ENCODE data around the gene MFGE8. TPM values are rescaled to one million over a fixed set of nuclear protein-coding genes. Genes with fewer than 3 reads are reported as not detected.

The MFGE8 gene
- total RNA-seq, 1 donor from 2014 or later, result 2.4 TPM

DNA sequence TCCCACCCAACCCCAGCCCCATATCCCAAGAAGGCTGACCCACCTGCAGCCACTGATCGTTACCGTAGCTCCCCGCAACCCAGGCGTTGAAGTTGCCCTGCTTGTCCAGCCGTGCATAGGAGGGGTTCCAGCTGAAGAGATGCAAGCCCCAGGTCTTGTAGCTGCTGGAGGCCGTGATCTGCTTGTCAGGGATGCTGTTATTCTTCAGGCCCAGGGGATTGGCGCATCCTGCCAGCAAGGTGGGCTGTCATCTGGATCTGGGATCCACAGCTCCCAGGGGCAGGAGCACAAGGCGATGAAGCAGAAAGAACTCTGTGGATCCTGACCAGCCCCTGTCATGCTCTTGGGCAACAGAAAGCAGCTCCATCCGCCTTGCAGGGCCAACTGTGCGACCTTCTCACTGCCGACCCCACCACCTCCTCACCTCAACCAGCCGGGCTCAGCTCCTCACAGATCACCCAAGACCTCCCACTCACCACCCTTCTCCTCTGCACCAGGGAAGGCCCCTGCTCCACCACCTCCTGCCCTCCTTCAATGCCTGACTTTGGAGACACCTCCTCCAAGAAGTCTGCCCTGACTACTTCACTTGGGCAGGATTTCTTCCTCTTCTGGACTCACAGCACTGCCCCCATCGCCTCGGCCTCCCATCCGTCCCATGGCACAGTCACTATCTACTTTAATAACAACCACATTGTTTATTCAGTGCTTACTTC is 11.5 kb downstream of the MFGE8 start:
- intact Hi-C loops (cut with micrococcal nuclease), result no loop called here
- H3K27ac Mint-ChIP-seq, result no peak overlapping the region
- ATAC-seq (ENCODE audit: low read depth), result no peak
- TF ChIP-seq, protein P1, sequence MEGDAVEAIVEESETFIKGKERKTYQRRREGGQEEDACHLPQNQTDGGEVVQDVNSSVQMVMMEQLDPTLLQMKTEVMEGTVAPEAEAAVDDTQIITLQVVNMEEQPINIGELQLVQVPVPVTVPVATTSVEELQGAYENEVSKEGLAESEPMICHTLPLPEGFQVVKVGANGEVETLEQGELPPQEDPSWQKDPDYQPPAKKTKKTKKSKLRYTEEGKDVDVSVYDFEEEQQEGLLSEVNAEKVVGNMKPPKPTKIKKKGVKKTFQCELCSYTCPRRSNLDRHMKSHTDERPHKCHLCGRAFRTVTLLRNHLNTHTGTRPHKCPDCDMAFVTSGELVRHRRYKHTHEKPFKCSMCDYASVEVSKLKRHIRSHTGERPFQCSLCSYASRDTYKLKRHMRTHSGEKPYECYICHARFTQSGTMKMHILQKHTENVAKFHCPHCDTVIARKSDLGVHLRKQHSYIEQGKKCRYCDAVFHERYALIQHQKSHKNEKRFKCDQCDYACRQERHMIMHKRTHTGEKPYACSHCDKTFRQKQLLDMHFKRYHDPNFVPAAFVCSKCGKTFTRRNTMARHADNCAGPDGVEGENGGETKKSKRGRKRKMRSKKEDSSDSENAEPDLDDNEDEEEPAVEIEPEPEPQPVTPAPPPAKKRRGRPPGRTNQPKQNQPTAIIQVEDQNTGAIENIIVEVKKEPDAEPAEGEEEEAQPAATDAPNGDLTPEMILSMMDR (IDR thresholded peaks at IDR 0.05), result no peak
- H3K9me3 Mint-ChIP-seq, result no peaks in the 10 kb centered on the region
- DNase-seq, result no peak
- no peaks in the 10 kb centered on the region for H3K36me3 Mint-ChIP-seq (ENCODE audit: low read depth)
- H3K4me3 Mint-ChIP-seq, result no peak overlapping the region
- CTCF ChIA-PET, result interaction anchor here (1.6 kb wide), 1 partner anchor 277 kb away, joined by 5 read pairs; no protein-coding TSS in a partner anchor
- H3K4me1 Mint-ChIP-seq, result peaks cover 11% of the 10 kb centered on the region
- H3K27me3 Mint-ChIP-seq, result no peaks in the 10 kb centered on the region
- POLR2A ChIA-PET, result no interaction called here

DNA sequence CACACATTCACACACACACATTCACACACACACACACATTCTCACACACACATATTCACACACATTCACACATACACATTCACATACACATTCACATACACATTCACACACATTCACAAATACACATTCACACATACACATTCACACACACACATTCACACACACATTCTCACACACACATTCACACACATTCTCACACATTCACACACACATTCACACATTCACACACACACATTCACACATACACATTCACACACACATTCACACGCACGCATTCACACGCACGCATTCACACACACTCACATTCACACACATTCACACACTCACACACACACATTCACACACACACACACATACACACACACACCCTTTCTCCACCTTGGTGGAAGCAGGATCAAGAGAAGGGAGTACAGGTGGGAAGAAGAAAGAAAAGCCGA is 12.2 kb downstream of the MFGE8 start:
- POLR2A ChIA-PET, result no interaction called here
- Mint-ChIP-seq H3K27me3 (no peaks in the 10 kb centered on the region), H3K36me3 (ENCODE audit: low read depth) (no peaks in the 10 kb centered on the region), H3K27ac (no peak overlapping the region), H3K4me3 (no peak overlapping the region), H3K4me1 (peaks cover 12% of the 10 kb centered on the region), H3K9me3 (no peaks in the 10 kb centered on the region)
- intact Hi-C loops (cut with micrococcal nuclease), result no loop called here
- TF ChIP-seq, protein P1 (IDR thresholded peaks at IDR 0.05), result no peak
- no peak for DNase-seq
- CTCF ChIA-PET, result no interaction called here
- no peak for ATAC-seq (ENCODE audit: low read depth)

DNA sequence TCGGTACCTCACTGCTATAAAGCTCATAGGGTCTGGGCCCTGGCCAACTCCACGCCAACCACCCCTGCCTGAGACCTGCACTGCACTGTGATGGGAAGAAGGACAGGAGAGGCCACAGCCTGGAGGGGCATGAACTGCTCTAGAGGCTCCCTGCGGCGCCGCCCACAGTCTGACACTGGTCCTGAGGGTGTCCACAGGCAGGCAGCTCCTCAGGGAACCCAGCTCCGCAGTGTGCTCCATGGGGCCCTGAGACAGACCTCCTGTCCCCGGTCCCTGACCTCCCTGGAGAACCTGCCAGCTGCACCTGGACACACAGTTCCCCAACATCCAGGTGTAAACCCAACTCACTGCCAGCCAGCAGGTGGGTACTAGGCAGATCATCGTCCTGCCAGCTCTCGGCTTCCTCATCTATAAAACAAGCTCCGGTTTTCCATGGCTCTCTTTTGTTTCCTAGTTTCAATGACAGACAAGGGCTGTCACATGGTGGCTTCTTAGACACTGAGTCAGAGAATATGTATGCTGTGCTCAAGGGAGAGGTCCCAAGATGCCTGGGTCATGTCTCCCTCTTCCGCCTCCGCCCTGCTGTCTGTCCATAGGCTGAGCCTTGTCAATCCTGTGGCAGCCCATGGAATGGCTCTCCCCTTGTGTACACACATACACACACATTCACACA is 12.7 kb downstream of the MFGE8 start:
- Mint-ChIP-seq H3K9me3 (no peaks in the 10 kb centered on the region), H3K27me3 (peaks cover 3% of the 10 kb centered on the region), H3K27ac (no peak overlapping the region), H3K36me3 (ENCODE audit: low read depth) (no peaks in the 10 kb centered on the region), H3K4me1 (peaks cover 15% of the 10 kb centered on the region), H3K4me3 (no peak overlapping the region)
- TF ChIP-seq, protein P1 (IDR thresholded peaks at IDR 0.05), result no peak
- ChIA-PET POLR2A (no interaction called here), CTCF (no interaction called here)
- DNase-seq (no peak), ATAC-seq (ENCODE audit: low read depth) (no peak)
- intact Hi-C loops (cut with micrococcal nuclease), result no loop called here

DNA sequence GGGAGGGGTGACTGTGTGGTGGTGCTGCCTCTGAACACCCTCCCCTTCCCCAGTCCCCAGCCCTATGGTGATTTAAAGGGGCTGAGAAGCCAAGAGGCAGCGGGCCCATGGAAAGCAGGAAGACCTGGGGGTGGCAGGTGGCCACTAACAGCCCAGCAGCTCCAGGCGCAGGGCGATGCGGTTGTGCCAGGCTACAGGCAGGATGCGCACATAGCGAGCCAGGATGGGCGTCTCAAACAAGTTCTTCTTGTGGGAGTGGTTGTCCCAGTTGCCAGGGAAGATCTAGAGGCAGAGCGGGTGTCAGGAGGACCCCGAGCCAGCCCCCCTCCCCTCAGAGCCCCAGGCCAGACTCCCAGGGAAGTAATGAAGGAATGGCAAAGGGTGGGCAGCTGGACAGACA is 13.9 kb downstream of the MFGE8 start:
- intact Hi-C loops (cut with micrococcal nuclease), result loop anchor here (5.0 kb wide), 1 partner anchor 432 kb away; the partner anchor contains the start of genes MRPL46 and MRPS11
- Mint-ChIP-seq H3K27ac (no peak overlapping the region), H3K9me3 (no peaks in the 10 kb centered on the region), H3K36me3 (ENCODE audit: low read depth) (no peaks in the 10 kb centered on the region), H3K4me1 (peaks cover 12% of the 10 kb centered on the region), H3K4me3 (no peak overlapping the region), H3K27me3 (peaks cover 3% of the 10 kb centered on the region)
- POLR2A ChIA-PET, result no interaction called here
- TF ChIP-seq, protein P1 (IDR thresholded peaks at IDR 0.05), result no peak
- ATAC-seq (ENCODE audit: low read depth) (no peak), DNase-seq (no peak)
- CTCF ChIA-PET, result no interaction called here

DNA sequence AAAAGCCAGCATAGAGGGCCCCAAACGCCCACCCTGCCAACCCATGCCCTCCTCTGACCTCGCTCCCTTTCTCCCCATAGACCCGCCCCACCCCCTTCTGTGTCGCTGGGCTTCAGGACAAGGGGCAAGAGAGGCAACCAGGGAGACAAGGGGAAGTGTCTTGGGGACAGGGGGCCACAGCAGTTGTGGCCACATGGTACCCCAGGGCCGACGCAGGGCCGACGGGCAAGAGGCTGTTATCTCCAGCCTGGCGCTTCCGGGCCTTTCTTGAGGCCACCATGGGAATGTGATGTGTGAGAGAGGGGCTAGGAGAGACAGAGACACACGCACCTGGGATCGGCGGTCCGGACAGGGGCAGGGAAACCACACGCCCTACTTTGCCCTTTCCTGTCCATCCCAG is 14.4 kb downstream of the MFGE8 start:
- Mint-ChIP-seq H3K9me3 (no peaks in the 10 kb centered on the region), H3K4me3 (no peak overlapping the region), H3K4me1 (peaks cover 16% of the 10 kb centered on the region), H3K27me3 (peaks cover 3% of the 10 kb centered on the region), H3K36me3 (ENCODE audit: low read depth) (no peaks in the 10 kb centered on the region), H3K27ac (no peak overlapping the region)
- ChIA-PET CTCF (no interaction called here), POLR2A (no interaction called here)
- TF ChIP-seq, protein P1 (IDR thresholded peaks at IDR 0.05), result no peak
- intact Hi-C loops (cut with micrococcal nuclease), result loop anchor here (5.0 kb wide), 1 partner anchor 431 kb away; the partner anchor contains the start of genes MRPL46 and MRPS11
- DNase-seq (no peak), ATAC-seq (ENCODE audit: low read depth) (no peak)

All from activated B cell treated with CpG ODN at 0.5 μM for 24 hours (primary cell).